ENCODE data around the gene NXPH1.

DNA sequence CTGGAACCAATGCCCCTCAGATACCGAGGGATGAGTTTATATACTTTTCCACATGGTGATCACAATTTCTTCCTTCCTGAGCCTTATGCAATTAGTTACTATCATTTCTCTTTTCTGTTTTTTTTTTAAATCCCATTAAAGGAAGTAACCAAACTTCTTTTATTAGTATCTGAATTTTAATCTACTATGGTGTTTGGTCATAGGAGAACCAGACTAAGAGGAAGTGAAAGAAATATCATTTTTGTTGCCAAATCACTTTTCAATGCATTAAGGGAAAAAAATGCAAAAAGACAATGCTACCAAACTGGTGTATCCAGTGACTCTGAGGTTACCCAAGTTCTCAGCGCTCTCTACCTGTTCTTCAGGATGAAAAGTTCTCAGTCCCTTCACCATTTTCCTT, 167.7 kb downstream of the NXPH1 start:
- TF ChIP-seq EZH2phosphoT487 (IDR thresholded peaks at IDR 0.05; ENCODE audit: low read depth): no peak
- TF ChIP-seq, protein P1, sequence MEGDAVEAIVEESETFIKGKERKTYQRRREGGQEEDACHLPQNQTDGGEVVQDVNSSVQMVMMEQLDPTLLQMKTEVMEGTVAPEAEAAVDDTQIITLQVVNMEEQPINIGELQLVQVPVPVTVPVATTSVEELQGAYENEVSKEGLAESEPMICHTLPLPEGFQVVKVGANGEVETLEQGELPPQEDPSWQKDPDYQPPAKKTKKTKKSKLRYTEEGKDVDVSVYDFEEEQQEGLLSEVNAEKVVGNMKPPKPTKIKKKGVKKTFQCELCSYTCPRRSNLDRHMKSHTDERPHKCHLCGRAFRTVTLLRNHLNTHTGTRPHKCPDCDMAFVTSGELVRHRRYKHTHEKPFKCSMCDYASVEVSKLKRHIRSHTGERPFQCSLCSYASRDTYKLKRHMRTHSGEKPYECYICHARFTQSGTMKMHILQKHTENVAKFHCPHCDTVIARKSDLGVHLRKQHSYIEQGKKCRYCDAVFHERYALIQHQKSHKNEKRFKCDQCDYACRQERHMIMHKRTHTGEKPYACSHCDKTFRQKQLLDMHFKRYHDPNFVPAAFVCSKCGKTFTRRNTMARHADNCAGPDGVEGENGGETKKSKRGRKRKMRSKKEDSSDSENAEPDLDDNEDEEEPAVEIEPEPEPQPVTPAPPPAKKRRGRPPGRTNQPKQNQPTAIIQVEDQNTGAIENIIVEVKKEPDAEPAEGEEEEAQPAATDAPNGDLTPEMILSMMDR (IDR thresholded peaks at IDR 0.05; ENCODE audit: low read depth, low read length): no peak

Data from OCI-LY3 (cell line).